Mesothelial cell of epicardium (in vitro differentiated cells): Measurements from ENCODE around the gene GLCE. TPM values are rescaled to one million over a fixed set of nuclear protein-coding genes. Genes with fewer than 3 reads are reported as not detected.

ENCODE experiments used
- DNase-seq, 2 experiments: peaks; one replicate each; pipeline ENCODE4 v3.0.0; 2021; ENCODE audit warnings: low spot score in 2 of 2; ENCODE audit not compliant: unreplicated experiment in 2 of 2
- H3K27ac Mint-ChIP-seq: 2 replicates; pipeline ENCODE4 v1.8.0; 2021; ENCODE audit warnings: mixed read lengths
- H3K27me3 Mint-ChIP-seq: 2 replicates; pipeline ENCODE4 v1.8.0; 2021; ENCODE audit warnings: low read depth, mixed read lengths
- H3K36me3 Mint-ChIP-seq: 2 replicates; pipeline ENCODE4 v1.8.0; 2021; ENCODE audit warnings: mixed read lengths
- H3K4me1 Mint-ChIP-seq: 2 replicates; pipeline ENCODE4 v1.8.0; 2021; ENCODE audit warnings: mixed read lengths
- H3K4me3 Mint-ChIP-seq: 2 replicates; pipeline ENCODE4 v1.8.0; 2021; ENCODE audit warnings: mild to moderate bottlenecking, moderate library complexity, mixed read lengths
- H3K9me3 Mint-ChIP-seq: 2 replicates; pipeline ENCODE4 v1.8.0; 2021; ENCODE audit warnings: mixed read lengths
- total RNA-seq: library from RNA; stranded (reverse); gene quantifications from 3 replicates; pipeline ENCODE4 v1.2.1, GENCODE V29; 2021
- TF ChIP-seq, protein P1 (sequence below): fragments of 200-600 bp; sonication (generic); IDR thresholded peaks from one replicate; pipeline ENCODE4 v1.5.0; 2021; ENCODE audit warnings: antibody characterized with exemption; ENCODE audit not compliant: unreplicated experiment

GLCE gene
- total RNA-seq, 1 donor from 2014 or later = 22.0 TPM

DNA sequence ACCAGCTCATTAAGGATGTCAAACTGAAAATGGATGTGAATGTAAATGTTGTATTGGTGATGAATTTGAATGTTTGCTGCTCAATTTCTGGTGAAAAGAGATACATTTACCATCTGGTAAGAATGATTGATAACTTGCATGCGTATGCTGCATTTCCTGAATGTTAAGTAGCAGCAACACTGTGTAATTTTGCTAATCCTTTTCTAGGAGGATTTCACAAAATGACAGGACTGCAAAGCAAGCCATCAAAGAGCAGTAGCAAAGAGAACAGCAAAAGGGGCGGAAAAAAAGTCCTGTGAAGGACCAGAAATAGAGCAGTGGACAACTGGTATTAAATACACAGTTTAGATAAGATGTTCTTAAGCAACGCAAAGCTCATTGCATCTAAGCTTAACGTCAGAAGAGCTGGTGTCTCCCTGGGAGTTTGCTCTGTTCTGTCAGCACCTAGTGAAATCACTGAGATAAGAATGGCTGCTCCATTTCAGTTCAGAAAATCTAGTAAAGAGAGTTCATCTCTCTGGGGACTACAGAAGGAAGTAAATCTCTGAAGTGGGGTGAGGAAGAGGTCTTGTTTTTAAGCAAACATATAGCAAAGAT, 114.7 kb downstream of the GLCE start:
- Mint-ChIP-seq H3K4me1 (peaks cover 46% of the 10 kb centered on the region), H3K36me3 (no peaks in the 10 kb centered on the region), H3K27me3 (peaks cover 3% of the 10 kb centered on the region), H3K4me3 (no peak overlapping the region), H3K9me3 (no peaks in the 10 kb centered on the region), H3K27ac (no peak overlapping the region)
- TF ChIP-seq, protein P1, sequence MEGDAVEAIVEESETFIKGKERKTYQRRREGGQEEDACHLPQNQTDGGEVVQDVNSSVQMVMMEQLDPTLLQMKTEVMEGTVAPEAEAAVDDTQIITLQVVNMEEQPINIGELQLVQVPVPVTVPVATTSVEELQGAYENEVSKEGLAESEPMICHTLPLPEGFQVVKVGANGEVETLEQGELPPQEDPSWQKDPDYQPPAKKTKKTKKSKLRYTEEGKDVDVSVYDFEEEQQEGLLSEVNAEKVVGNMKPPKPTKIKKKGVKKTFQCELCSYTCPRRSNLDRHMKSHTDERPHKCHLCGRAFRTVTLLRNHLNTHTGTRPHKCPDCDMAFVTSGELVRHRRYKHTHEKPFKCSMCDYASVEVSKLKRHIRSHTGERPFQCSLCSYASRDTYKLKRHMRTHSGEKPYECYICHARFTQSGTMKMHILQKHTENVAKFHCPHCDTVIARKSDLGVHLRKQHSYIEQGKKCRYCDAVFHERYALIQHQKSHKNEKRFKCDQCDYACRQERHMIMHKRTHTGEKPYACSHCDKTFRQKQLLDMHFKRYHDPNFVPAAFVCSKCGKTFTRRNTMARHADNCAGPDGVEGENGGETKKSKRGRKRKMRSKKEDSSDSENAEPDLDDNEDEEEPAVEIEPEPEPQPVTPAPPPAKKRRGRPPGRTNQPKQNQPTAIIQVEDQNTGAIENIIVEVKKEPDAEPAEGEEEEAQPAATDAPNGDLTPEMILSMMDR = no peak
- no peak for DNase-seq

DNA sequence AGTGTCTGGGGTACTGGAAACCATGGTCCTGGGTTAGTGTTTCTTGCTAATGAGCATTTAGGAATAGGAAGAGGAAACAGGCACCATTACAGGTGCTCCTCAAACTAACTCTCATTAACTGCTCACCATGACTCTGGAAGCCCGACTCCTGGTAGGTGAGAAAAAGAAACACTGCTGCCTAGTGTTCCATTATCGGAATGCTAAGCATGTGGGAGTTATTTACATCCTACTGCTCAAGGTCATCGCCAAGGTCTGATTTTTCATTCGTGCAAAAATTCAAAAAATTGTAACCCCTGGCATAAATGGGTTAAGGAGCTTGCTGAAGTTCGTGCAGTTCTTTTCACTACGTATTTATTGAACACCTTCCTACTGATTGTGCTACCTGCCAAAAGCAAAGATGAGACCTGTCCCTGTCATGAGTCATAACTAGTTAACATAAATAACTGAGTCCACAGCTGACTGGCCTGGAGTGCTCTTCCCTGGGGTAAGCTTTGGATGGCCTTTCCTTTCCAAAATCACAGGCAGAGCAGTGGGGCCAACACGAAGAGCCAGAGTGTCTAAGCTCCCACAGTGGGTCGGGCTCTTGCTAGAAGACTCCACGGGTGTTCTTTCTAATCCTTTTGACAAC, 115.6 kb downstream of the GLCE start:
- H3K4me1 Mint-ChIP-seq = peaks cover 55% of the 10 kb centered on the region
- TF ChIP-seq, protein P1 = no peak
- H3K36me3 Mint-ChIP-seq = no peaks in the 10 kb centered on the region

DNA sequence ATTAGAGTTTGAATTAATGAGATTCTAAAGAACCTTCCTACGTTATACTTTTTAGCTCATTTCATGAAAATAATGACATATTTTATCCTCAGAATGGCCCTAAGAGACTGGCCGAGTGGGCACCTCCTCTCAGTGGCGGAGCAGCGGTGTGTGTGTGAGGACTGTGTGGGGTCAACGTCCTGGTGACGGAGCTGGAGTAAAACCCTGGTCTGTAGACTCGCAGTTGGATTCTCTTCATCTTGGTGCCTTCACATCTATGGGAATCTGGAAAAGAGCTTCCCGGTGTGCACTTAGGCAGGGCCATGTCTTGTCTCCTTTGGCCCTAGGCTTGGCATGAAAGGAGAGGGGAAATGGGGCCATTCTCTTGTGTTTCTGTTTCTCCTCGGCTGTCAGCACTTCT, 116.9 kb downstream of the GLCE start:
- H3K4me3 Mint-ChIP-seq = no peak overlapping the region
- H3K27ac Mint-ChIP-seq = no peak overlapping the region

More for the DNA sequence above, 115.6 kb downstream of the GLCE start:
- DNase-seq = no peak
- H3K27ac Mint-ChIP-seq = no peak overlapping the region
- H3K4me3 Mint-ChIP-seq = no peak overlapping the region
- H3K9me3 Mint-ChIP-seq = no peaks in the 10 kb centered on the region
- peaks cover 3% of the 10 kb centered on the region for H3K27me3 Mint-ChIP-seq

GRCh38 chr15:69279636-69280035, 119.2 kb downstream of the GLCE start:
- Mint-ChIP-seq H3K36me3 (no peaks in the 10 kb centered on the region), H3K27ac (no peak overlapping the region), H3K4me1 (peaks cover 50% of the 10 kb centered on the region), H3K9me3 (no peaks in the 10 kb centered on the region), H3K27me3 (peaks cover 3% of the 10 kb centered on the region), H3K4me3 (no peak overlapping the region)
- no peak for DNase-seq
- TF ChIP-seq, protein P1 = no peak

More for the DNA sequence above, 116.9 kb downstream of the GLCE start:
- Mint-ChIP-seq H3K36me3 (no peaks in the 10 kb centered on the region), H3K27me3 (peaks cover 3% of the 10 kb centered on the region), H3K4me1 (peaks cover 51% of the 10 kb centered on the region), H3K9me3 (no peaks in the 10 kb centered on the region)
- TF ChIP-seq, protein P1 = no peak
- no peak for DNase-seq

- Mint-ChIP-seq H3K27me3 (peaks cover 3% of the 10 kb centered on the region), H3K36me3 (no peaks in the 10 kb centered on the region), H3K27ac (peak overlapping the region; percentile 68), H3K9me3 (no peaks in the 10 kb centered on the region), H3K4me1 (peaks cover 39% of the 10 kb centered on the region), H3K4me3 (no peak overlapping the region)
- DNase-seq = no peak
- TF ChIP-seq, protein P1 = no peak
Measured at GRCh38 chr15:69280783-69281182, 120.3 kb downstream of the GLCE start.
